Stimulated activated CD4-positive, alpha-beta T cell treated with anti-CD3 and anti-CD28 coated beads, TNF-alpha, amount 100 ng/mL, for 48 hours (primary cell): ENCODE measurements around the gene ETFBKMT.

Experiments
- DNase-seq, 3 donors: peaks; one replicate each; pipeline ENCODE4 v3.0.0-alpha.2; 2020; ENCODE audit warnings: low read depth in 3 of 3

Gene ETFBKMT, protein sequence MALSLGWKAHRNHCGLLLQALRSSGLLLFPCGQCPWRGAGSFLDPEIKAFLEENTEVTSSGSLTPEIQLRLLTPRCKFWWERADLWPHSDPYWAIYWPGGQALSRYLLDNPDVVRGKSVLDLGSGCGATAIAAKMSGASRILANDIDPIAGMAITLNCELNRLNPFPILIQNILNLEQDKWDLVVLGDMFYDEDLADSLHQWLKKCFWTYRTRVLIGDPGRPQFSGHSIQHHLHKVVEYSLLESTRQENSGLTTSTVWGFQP

DNA sequence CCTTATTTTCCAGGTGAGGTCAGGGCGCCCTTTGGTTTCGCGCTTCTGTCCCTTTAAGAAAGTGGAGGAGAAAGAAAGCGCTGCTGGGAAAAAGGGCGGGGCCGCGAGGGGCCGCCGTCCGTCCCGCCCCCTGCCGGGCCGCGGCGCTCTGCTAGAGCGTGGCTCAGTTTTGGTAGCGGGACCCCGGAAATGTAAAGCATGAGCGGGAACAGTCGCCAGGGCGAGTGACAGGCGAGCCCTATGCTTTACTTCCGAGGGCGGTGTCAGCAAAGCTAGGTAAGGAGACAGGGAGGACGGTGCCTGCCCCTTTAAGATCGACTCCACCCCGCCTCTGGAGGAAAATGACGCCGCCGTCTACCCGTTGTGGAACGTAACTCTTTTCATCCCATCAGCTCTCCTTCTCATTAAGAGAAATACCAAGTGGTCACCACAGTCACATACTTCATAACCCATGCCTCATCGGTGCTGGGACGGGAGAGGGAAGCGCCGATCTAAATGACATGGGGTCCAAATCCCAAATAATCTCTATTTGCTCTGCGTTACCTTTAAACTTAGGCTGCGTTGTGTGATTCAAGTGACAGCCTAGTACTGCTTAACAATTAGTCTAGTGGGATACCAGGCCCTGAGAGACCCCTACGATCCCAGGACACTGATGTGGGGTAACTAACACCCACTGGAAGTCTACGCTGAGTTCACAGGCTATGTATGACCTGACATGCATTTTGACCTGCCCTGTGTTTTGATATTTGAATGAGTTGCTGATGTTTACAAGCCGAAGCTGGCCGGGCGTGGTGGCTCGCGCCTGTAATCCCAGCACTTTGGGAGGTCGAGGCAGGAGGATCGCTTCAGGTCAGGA lies at the start of gene ETFBKMT:
Gene ETFBKMT (plus strand): TSS at position 602 of the 856 bp plus-strand sequence. CDS start 2,266 bp downstream, outside the sequence.
- DNase-seq = peak; percentile 80 to 91 (median 84)

DNA sequence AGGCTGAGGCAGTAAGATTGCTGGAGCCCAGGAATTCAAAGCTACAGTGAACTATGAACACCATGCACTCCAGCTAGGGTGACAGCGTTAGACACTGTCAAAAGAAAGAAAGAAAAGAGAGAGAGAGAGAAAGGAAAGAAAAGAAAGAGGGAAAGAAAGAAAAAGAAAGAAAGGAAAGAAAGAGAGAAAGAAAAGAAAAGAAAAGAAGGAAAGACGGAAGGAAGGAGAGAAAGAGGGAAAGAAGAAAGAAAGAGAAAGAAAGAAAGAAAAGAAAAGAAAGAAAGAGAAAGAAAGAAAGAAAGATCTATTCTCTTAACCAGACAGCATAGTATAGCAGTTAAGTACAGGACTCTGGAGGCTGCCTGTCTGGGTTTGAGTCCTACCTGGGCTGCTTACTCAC lies 46.7 kb upstream of the ETFBKMT start:
- DNase-seq = no peak

DNA sequence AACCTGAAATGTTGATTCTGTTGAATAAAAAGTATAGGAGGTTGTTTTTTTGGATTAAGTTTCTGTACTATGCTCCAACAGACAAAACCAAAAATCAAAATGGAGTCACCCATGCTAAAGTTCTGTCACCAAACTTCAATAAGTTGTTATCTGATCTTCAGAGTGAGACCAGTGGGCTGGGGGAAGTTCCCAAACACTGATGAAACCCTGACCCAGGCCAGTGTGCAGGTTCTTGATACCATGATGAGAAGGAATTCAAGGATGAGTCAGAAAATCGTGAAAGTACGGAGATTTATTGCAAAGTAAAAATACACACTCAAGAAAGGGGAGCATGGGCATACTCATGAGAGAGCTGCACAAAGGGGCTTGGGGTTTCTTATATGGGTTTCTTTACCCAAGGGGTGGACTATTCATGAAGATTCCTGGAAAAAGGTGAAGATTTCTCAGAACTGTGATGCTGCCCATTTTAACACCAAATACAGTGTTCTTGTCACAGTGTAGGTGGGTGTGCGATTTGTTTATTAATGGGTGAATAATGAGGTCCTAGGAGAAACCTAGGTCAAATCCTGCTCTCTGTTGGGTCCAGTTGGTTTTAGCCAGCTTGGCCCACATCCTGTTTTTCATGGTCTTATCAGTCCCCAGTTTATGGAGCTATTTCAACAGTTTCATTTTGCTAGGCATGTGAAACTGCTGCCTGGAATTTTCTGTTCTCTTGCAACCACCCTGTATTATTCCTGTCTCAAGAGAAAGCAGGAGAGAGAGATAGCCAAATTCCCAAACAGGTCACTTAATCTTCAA lies 41.1 kb upstream of the ETFBKMT start:
- DNase-seq = no peak

DNA sequence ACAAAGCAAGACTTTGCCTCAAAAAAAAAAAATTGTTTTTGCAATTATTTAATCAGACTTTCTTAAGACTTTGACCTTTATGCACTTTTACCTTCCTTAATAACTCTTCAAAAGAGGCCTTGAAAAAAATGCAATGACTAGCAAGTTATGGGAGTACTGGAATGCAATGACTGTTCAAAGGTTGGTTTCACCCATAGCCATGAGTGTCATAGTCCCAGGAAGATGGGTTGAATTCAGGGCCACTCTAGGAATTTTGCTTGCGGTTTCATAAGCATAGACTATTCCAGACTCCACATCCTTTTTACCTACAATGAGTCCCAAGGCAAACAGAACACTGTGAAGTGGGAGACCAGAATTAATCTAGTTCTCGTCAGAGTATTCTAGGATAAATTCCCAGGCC lies 39.2 kb upstream of the ETFBKMT start:
- no peak for DNase-seq

DNA sequence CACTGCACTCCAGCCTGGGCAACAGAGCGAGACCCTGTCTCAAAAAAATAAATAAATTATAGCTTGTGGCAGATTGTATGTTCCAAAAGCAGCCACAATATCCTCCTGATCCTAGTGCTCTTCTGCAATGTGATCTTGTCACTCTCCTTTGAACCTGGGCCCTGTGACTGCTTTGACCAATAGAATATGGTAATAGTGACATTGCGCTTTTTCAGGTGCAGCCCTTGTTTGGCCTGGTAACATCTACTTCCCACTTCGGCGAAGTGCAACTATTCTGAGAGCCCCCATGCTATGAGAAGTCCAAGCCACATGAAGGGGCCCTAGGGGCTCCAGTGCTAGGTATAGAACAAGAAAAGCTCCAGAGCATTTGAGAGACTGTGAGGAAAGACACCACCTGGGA lies 37.5 kb upstream of the ETFBKMT start:
- no peak for DNase-seq

DNA sequence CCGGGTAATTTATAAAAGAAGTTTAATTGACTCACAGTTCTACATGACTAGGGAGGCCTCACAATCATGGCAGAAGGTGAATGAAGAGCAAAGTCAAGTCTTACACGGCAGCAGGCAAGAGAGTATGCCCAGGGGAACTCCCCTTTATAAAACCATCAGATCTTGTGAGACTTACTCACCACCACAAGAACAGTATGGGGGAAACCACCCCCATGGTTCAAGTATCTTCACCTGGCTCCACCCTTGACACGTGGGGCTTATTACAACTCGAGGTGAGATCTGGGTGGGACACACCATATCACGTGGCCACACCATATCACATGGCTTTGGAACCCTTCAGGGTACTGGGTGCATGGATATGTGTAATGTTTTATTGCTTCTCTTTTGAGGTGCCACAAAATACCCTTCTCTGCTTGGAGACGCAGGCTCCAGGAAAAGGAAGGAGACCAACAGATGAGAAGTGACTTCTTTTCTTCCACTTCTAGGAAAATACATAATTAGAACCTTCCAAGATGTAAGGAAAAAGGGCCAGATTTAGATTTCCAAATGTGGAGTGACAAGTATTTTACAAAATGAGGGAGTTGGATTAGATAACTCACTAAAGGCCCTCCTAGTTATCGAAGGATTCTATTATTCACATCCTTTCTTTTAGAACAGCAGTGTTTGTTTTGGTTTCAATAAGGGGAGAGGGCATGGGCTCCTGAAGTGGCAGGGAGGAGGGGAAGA lies 33.1 kb upstream of the ETFBKMT start:
- peak in 1 of 3 donors; percentile 0 for DNase-seq

DNA sequence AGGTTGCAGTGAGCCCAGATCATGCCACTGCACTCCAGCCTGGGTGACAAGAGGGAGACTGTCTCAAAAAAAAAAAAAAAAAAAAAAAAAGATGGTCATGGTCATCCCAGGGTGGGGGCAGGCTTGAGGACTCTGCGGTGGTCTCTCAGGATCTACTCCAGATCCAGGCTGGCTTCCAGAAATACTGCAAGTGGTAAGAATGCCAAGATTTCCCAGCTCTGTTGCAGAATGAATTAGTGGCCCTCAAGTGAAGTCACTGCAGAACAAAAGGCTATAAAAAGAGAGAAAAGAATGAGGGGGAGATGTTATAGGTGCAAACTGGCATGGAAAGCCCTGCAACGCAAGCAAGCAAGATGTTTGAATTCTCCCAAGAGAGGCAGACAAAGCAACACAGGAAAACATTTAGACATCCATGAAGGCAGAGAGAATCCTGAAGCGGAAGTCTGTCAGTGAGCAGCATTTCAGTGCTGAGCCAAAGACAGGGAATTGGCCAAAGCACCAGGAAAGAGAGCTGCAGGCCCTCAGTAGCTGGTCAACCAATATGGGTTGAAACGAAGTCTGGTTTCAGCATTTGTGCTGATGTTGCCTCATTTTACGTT lies 31.9 kb upstream of the ETFBKMT start:
- no peak for DNase-seq

DNA sequence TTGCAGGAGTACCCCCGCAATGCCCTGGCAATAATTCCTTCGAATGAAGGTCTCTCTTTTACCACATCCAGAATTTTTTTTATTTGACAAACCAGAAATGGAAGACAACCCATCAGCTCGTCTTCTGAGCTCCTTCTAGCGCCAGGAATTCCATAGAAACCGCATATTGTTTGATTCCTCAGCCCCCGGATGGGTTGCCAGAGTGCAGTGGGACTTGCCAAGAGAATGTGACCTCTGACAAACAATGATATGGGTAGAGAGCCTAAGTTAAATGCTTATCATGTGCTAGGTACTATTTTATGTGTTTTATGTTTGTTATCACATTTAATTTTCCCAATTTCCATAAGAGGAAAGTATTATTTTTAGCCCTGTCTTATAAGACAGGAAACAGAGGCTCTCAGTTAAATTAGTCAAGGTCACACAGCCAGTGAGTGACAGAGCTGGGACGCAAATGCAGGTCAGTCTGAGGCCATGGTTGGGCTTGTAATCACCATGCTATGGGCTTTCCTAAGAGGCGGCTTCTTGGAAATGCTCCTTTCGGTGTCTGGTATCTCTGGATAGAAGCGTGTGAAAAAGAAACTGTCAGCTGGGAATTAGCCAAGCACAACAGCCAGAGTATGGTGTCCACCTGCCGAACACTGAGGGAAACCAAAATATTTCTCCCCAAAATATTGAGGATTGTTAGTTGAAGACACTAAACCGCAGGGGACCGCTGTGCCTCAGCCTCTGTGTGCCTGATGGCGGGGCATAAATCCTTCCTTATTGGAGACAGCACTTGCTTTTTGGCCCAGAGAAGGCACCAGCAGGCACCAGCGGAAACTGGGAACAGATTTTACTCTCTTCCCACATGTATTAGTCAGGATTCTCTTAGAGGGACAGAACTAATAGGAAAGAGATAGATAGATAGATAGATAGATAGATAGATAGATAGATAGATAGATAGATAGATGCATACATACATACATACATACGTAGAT lies 29.4 kb upstream of the ETFBKMT start:
- no peak for DNase-seq

DNA sequence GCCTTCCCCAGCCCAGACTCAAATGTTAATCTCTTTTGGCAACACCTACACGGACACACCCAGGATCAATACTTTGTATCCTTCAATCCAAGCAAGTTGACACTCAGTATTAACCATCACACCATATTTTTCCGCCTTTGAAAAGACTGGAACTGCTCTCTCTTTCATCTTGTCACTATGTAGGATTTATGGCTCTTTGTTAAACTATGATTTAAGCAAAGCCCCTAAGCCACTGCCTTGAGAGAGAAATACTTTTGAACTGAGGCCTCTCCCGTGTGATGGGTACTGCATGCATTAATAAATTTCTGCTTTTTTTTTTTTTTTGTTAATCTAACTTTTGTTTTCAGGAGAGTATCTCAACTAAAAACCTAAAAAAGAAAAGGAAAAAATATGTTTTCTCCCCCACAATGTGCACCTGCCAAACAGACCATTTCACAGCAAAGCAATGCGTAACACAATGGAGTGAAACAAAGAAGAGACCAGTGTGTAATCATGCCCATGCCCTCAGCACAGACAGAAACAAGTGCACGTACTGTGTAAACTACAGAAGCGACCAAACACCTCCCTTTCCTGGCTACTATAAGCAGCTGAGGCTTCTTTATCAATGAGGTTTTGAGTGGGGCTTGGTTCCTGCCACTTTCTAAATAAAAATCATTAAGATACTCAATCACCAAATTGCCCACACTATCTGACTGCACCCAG lies 28.3 kb upstream of the ETFBKMT start:
- DNase-seq = no peak

DNA sequence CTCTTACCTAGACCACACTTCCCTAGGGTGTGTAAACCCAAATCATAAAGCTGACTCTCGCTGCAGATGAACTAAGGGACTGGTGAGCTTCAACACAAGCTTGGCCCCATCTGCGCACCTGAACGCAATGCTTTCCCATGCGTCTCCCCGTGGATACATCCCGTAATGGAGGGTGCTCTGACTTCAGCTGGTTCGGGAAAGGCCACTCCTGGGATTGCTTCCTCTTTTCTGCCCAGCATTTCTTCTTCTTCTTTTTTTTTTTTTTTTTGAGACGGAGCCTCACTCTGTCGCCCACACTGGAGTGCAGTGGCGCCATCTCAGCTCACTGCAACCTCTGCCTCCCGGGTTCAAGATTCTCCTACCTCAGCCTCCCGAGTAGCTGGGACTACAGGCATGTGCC lies 27.7 kb upstream of the ETFBKMT start:
- no peak for DNase-seq

DNA sequence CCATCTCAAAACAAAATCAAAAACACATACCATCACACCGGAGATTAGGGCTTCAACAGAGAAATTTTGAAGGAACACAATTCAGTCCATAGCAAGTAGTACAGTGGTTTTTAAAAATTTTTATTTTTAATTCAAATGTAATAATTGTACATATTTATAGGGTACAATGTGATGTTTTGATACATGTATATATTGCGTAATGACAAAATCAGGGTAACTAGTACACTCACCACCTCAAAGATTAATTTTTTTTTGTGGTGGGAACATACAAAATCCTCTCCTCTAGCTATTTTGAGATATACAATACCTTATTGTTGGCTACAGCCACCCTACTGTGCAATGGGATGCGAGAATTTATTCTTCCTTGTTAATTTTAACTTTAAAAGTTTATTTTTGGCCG lies 26.0 kb upstream of the ETFBKMT start:
- no peak for DNase-seq

DNA sequence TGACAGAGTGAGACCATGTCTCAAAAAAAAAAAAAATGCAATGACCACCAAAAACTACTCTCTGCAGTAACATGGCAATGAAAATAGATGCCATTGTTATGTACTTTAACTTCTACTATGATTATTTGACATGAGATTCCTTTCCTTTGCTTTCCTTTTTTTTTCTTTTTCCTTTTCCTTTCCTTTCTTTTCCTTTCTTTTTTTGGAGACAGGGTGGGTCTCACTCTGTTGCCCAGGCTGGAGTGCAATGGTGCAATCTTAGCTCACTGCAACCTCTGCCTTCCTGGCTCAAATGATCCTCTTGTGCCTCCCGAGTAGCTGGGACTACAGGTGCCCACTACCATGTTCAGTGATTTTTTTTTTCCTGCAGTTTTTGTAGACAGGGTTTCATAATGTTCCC lies 24.9 kb upstream of the ETFBKMT start:
- DNase-seq = no peak

DNA sequence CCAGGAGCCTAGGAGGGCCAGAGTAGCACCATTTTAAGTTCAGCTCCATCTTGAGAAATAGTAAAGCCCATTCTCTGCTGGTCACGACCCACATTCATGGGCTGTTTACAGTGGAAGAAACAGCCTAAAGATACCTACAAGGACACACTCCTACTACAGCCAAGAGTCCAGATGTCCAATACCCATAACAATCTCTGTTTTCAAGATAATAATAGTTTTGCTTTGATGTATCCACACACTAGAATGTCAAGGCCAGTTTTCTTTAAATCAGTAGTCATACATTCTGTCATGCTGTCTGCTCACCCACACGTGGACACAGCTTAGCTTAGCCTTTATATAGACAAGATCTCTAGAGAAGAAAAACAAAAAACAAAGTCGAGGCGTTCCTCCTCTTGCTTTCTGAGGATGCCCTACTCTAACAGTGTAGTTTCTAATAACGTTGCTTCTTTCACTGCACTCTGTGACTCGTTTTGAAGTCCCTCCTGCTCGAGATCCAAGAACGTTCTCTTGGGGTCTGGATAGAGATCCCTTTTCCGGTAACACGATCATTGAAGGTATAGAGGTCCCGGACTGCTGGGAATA lies 17.9 kb upstream of the ETFBKMT start:
- no peak for DNase-seq

DNA sequence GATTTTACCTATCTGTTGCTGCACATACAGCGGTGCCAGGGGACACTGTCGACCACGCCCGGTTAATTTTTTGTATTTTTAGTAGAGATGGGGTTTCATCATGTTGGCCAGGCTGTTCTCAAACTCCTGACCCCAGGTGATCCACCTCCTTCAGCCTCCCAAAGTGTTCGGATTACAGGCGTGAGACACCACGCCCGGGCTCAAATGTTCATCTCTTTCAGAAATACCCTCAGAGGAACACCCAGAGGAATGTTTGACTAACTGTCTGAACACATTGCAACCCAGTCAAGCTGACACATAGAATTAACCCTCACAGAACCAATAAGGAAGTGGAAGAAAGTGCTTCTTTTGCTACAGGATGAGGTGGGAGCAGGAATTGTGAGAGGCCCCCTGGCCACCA lies 15.0 kb upstream of the ETFBKMT start:
- no peak for DNase-seq

DNA sequence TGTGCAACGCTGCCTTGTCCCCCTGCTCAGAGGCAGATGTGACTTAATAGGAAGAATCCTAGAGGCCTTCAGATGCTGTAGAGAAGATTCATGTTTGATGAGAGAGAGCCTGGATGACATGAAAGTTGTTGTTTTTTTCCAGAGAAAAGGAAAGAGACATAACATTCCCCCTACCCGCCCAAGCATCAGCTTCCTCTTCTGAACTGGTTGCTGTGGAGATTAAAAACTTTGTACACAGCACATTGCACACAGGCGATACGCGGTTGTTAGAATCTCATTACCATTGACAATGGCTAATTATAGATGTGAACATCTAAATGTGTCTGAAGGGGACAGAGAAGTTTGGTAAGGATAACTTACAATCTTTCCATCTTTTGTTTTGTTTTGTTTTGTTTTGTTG lies 13.6 kb upstream of the ETFBKMT start:
- DNase-seq = no peak

DNA sequence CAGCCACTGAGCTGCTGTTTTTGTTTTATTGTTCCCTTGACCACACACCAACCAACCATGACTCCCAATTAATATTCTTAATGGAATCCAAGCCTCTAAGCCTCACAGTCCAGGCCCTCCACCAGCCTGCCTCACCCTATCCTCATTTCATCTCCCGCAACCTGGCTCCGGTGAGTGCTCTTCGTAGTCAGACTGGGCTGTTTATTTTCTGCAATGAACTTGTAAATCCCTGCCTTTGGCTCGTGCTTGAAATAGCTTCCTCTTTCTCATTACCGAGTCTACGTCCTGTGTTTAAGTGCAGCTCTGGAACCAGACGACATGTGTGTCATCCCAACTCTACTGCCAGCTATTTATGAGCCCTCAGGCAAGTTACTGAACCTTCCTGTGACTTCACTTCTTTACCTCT lies 12.4 kb upstream of the ETFBKMT start:
- DNase-seq = no peak

DNA sequence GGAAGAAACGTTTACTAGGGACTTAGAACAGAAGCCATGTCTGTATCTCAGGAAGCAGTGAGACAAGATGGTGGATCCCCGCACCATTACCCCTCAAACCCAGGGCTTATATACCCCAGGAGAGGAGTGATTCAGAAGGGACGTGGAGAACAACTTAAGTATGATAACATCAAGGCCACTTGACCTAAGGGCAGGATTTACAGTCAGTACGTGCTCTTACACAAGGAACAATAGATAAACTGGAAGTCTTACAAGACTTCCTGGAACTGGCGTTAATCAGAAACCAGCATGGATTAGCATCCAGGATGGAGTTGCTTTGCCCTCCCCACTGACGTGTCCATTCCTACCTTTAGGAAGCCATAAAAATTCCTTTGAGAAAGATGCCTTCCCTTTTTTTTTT lies 8.6 kb upstream of the ETFBKMT start:
- no peak for DNase-seq

DNA sequence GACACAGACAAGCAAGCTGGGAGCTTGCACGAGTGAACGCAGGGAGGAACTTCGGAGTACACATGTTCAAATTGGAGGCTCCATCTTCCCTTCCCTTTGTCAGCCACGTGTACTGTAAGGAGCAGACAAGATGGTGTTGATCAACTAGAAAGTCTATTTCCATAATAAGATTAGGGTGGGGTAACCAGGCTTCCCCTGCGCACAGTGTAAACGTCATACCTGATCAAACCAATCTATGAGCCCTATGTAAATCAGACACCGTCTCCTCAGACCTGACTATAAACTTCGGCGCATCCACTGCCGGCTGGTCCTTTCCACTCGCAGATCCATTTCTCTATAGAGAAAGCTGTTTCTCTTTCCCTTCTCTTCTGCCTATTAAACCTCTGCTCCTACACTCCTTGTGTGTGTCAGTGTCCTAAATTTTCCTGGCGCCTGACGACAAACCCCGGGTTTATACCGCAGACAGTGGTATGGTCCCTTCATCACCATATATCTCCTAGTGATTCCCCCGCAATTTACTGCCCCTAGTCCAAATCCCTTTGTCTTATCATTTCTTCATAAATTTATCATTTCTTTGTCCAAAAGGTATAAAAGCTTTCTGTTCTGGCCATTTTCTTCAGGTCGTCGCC lies 7.5 kb upstream of the ETFBKMT start:
- DNase-seq = no peak

DNA sequence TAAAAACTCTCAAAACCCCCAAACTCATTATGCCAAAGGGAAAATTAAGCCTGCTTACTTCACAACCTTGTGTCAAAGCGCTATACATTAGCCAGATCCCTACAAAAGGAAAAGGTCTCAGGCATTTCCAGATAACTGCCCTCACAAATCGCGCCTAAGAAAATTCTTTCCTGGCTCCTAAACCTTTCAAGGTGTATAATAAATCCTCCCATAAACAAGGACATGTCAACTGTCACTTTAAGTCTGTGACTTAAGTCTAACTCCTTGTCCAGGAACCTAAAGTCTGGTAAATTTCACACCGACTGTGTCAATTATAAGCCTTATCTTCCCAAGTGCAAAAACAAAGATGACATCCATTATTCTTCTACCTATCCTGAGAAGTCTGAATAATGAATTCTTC lies 4.3 kb upstream of the ETFBKMT start:
- no peak for DNase-seq
